Neutrophil (primary cell): ENCODE results near the gene TRPM1.
A peak's percentile ranks its signal among the peaks of the same experiment; 100 is the strongest.

Source experiments
- H3K27ac ChIP-seq: fragments of 200-600 bp; sonication (generic); 2 replicates; pipeline ENCODE4 v1.5.1; 2016; ENCODE audit warnings: mild to moderate bottlenecking, moderate library complexity
- H3K27me3 ChIP-seq: fragments of 200-600 bp; sonication (generic); 2 replicates; pipeline ENCODE4 v1.6.0; 2016; ENCODE audit warnings: mild to moderate bottlenecking
- H3K36me3 ChIP-seq: fragments of 200-600 bp; sonication (generic); 2 replicates; pipeline ENCODE4 v1.5.1; 2017
- H3K4me1 ChIP-seq, 2 experiments: fragments of 200-600 bp in 1 of 2; sonication (generic) in 1 of 2; 1 replicate in 1 of 2; 2 replicates in 1 of 2; pipeline versions ENCODE4 v1.5.1 to v1.6.1; 2013 to 2016; ENCODE audit warnings: low read depth in 1 of 2, low read length in 1 of 2, mild to moderate bottlenecking in 1 of 2, moderate library complexity in 1 of 2; ENCODE audit not compliant: control insufficient read depth in 1 of 2, insufficient read depth in 1 of 2
- H3K4me3 ChIP-seq, 2 experiments: fragments of 200-600 bp in 1 of 2; sonication (generic) in 1 of 2; 1 replicate in 1 of 2; 2 replicates in 1 of 2; pipeline ENCODE4 v1.5.1; 2013 to 2016; ENCODE audit warnings: low read depth in 1 of 2, low read length in 1 of 2, mild to moderate bottlenecking in 1 of 2, moderate library complexity in 1 of 2
- H3K9me3 ChIP-seq: fragments of 200-600 bp; sonication (generic); 2 replicates; pipeline ENCODE4 v1.5.1; 2016
- CTCF ChIP-seq: fragments of 200-600 bp; sonication (generic); IDR thresholded peaks from 2 replicates; pipeline ENCODE4 v1.5.1; 2016; ENCODE audit warnings: antibody characterized with exemption

Gene TRPM1

GRCh38 chr15:30973379-30973778 is 128.1 kb downstream of the TRPM1 start:
- TF ChIP-seq CTCF: no peak
- Histone ChIP-seq H3K36me3 (peaks cover 60% of the 10 kb centered on the region), H3K27ac (peak overlapping the region; percentile 26), H3K27me3 (no peaks in the 10 kb centered on the region), H3K4me1 (peaks cover 13 to 18% of the 10 kb centered on the region in 2 experiments), H3K9me3 (no peaks in the 10 kb centered on the region), H3K4me3 (no peak overlapping the region)

GRCh38 chr15:30969724-30970123 is 131.8 kb downstream of the TRPM1 start:
- Histone ChIP-seq H3K36me3 (peaks cover 85% of the 10 kb centered on the region), H3K9me3 (no peaks in the 10 kb centered on the region), H3K4me1 (no peaks in the 10 kb centered on the region), H3K4me3 (no peak overlapping the region), H3K27ac (peak overlapping the region; percentile 34), H3K27me3 (no peaks in the 10 kb centered on the region)
- no peak for TF ChIP-seq CTCF

GRCh38 chr15:30963681-30964080 is 137.8 kb downstream of the TRPM1 start:
- Histone ChIP-seq H3K36me3 (peaks cover 96% of the 10 kb centered on the region), H3K4me3 (no peak overlapping the region), H3K4me1 (peaks cover 6 to 9% of the 10 kb centered on the region in 2 experiments), H3K9me3 (no peaks in the 10 kb centered on the region), H3K27me3 (no peaks in the 10 kb centered on the region), H3K27ac (no peak overlapping the region)
- no peak for TF ChIP-seq CTCF

GRCh38 chr15:30962659-30963058 is 138.9 kb downstream of the TRPM1 start:
- Histone ChIP-seq H3K27me3 (no peaks in the 10 kb centered on the region), H3K4me1 (peaks cover 6 to 9% of the 10 kb centered on the region in 2 experiments), H3K36me3 (peaks cover 99% of the 10 kb centered on the region), H3K27ac (peak overlapping the region; percentile 64), H3K9me3 (no peaks in the 10 kb centered on the region), H3K4me3 (no peak overlapping the region)
- no peak for TF ChIP-seq CTCF

DNA sequence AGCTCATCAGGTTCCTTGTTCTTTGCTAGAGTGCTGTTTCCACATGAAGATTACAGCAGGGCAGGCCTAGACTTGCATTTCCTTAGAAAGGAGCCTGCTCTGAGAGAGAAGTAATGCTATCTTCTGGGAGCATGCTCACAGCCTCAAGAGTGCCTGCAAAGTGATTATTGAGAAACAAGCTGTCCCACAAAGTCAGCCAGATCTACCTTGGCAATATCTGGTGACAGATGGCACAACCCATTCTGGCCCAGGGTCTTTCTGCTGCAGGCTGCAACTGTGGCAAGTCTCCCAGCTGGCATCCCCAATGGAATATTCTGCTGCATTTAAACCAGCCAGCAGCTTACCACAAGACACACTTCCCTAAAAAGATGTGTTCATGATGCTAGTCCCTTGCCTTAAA is 139.4 kb downstream of the TRPM1 start:
- TF ChIP-seq CTCF: no peak
- H3K4me3 ChIP-seq: no peak overlapping the region
- H3K36me3 ChIP-seq: peaks cover 99% of the 10 kb centered on the region
- H3K27me3 ChIP-seq: no peaks in the 10 kb centered on the region
- H3K27ac ChIP-seq: peak overlapping the region; percentile 64
- H3K9me3 ChIP-seq: no peaks in the 10 kb centered on the region
- H3K4me1 ChIP-seq: peaks cover 6 to 9% of the 10 kb centered on the region in 2 experiments

DNA sequence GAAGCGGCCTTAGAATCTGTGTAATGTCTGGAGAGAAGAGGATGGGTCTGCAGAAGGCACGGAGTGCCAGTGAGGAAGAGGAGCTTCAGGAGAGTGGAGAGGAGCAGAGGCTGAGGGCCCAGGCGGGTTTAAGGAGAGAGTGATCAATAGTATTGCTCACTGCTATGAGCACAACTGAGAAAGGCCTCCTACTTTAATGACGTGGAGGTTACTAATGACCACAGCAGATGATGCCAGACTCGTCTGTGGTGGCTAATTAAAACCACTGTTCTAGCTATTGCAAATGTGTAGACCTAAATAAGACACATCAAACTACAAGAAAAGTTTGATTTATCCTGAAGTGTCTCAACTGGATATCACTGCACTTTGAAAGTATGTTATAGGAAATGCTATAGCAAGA is 143.3 kb downstream of the TRPM1 start:
- no peak overlapping the region for H3K4me3 ChIP-seq
- no peak for TF ChIP-seq CTCF
- peaks cover 17 to 22% of the 10 kb centered on the region in 2 experiments for H3K4me1 ChIP-seq
- H3K9me3 ChIP-seq: no peaks in the 10 kb centered on the region
- H3K27ac ChIP-seq: no peak overlapping the region
- H3K36me3 ChIP-seq: peaks cover 97% of the 10 kb centered on the region
- no peaks in the 10 kb centered on the region for H3K27me3 ChIP-seq
